Activated naive CD8-positive, alpha-beta T cell treated with anti-CD3 and anti-CD28 coated beads, Interleukin-2, amount 50 U/mL, for 24 hours (primary cell): ENCODE measurements around the gene BNIP5.

Source experiments
- ATAC-seq: fragments of 150-1000 bp; cut with Tn5 transposase; one replicate; pipeline ENCODE4 v1.10.0; 2021
- DNase-seq: peaks from one replicate; pipeline ENCODE4 v3.0.0; 2021
- H3K27ac Mint-ChIP-seq: one replicate; pipeline ENCODE4 v1.8.0; 2021; ENCODE audit warnings: mild to moderate bottlenecking, mixed read lengths
- H3K27me3 Mint-ChIP-seq: one replicate; pipeline ENCODE4 v1.8.0; 2021; ENCODE audit warnings: mixed read lengths
- H3K36me3 Mint-ChIP-seq: one replicate; pipeline ENCODE4 v1.8.0; 2021; ENCODE audit warnings: low read depth, mixed read lengths
- H3K4me1 Mint-ChIP-seq: one replicate; pipeline ENCODE4 v1.8.0; 2021; ENCODE audit warnings: mixed read lengths
- H3K4me3 Mint-ChIP-seq: one replicate; pipeline ENCODE4 v1.8.0; 2021; ENCODE audit warnings: mild to moderate bottlenecking, moderate library complexity, mixed read lengths
- H3K9me3 Mint-ChIP-seq: one replicate; pipeline ENCODE4 v1.8.0; 2021; ENCODE audit warnings: mixed read lengths

Gene BNIP5, protein sequence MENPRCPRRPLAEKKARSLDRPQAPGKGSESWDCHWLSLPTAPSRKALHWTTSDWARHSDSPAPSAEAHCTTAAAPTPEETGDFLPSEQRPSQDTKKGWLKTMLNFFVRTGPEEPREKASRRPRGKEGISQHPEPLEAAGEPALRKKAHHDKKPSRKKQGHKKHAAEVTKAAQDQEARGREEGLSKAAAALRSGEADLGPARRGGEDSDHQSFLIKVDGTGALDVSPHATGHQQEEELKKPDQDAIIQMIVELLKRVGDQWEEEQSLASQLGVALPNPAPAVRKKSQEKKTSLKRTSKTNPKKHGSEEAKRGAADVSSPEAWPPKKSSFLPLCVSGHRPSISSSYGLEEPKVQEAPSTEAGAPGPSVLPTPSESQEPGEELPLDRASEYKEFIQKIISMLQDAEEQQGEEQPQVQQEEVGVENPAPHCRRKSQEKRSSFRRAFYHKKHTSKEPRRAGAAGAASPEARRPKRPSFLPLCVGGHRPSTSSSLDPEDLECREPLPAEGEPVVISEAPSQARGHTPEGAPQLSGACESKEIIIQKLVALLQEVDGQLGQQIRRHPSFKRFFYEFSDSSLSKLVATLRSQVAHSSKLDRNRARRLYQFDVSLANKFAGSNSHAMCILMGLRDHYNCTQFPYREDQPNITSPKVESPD

DNA sequence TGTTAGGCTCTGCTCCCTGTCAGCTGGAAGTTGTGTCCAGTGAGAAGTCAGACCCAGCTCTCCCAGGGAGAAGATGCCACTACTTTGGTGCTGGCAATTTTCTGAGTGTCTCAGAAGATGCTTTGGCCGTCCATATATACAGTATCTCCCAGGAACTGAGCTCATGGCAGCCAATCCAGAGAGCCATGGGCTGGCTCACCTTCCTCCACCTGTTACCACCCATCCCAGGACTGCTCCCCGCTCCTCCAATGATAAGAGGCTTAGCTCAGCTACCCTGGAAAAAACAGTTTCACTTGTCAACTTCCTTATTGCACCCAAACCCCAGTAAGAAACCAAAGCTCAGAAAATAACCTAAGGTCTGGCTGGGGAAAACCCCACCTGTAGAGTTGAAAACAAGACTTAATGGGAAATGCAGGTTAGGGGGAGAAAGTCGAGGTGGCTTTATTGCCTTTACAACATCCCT, at the start of gene BNIP5:
TSS of gene BNIP5 (minus strand) at position 110 of the 463 bp plus-strand sequence. CDS start 6,198 bp downstream, outside the sequence.
- no peaks in the 10 kb centered on the region for H3K9me3 Mint-ChIP-seq
- H3K27me3 Mint-ChIP-seq = peaks cover 36% of the 10 kb centered on the region
- DNase-seq (no peak), ATAC-seq (no peak)
- H3K4me3 Mint-ChIP-seq = no peak within 1 kb of the TSS
- H3K36me3 Mint-ChIP-seq = no peaks in the 10 kb centered on the region
- no peak within 1 kb of the TSS for H3K27ac Mint-ChIP-seq
- peaks cover 13% of the 10 kb centered on the region for H3K4me1 Mint-ChIP-seq

- peaks cover 28% of the 10 kb centered on the region for H3K4me1 Mint-ChIP-seq
- H3K27ac Mint-ChIP-seq = no peak overlapping the region
- H3K4me3 Mint-ChIP-seq = no peak overlapping the region
- H3K36me3 Mint-ChIP-seq = peaks cover 2% of the 10 kb centered on the region
- ATAC-seq (no peak), DNase-seq (no peak)
- peaks cover 26% of the 10 kb centered on the region for H3K27me3 Mint-ChIP-seq
- no peaks in the 10 kb centered on the region for H3K9me3 Mint-ChIP-seq
Observed at GRCh38 chr6:36384095-36384494, 47.4 kb upstream of the BNIP5 start.

DNA sequence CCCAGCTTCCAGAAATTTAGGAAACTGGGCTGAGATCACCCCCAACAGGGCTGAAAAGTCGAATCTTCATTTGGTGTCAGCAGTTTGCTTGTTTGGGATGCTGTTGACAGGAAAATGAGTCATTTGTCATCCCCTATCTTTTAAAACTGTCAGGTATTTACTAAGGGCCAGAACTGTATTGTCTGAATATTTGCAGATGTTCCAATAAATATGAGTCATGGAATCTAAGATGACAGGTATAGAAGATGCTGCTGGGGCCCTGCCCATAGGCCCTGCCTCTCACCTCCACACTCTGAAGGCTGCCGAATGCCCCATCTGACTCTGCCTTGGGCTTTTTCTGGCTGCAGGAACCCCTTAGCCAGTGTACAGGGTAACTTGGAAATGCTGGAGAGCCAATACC, 46.9 kb upstream of the BNIP5 start:
- peaks cover 25% of the 10 kb centered on the region for H3K27me3 Mint-ChIP-seq
- H3K27ac Mint-ChIP-seq = no peak overlapping the region
- H3K4me1 Mint-ChIP-seq = peaks cover 28% of the 10 kb centered on the region
- peaks cover 2% of the 10 kb centered on the region for H3K36me3 Mint-ChIP-seq
- ATAC-seq (no peak), DNase-seq (no peak)
- no peak overlapping the region for H3K4me3 Mint-ChIP-seq
- H3K9me3 Mint-ChIP-seq = no peaks in the 10 kb centered on the region

- H3K27me3 Mint-ChIP-seq = peaks cover 19% of the 10 kb centered on the region
- peaks cover 2% of the 10 kb centered on the region for H3K36me3 Mint-ChIP-seq
- H3K27ac Mint-ChIP-seq = no peak overlapping the region
- no peak overlapping the region for H3K4me3 Mint-ChIP-seq
- ATAC-seq (no peak), DNase-seq (no peak)
- H3K9me3 Mint-ChIP-seq = no peaks in the 10 kb centered on the region
- peaks cover 24% of the 10 kb centered on the region for H3K4me1 Mint-ChIP-seq
Observed at GRCh38 chr6:36382976-36383375, 46.3 kb upstream of the BNIP5 start.

- DNase-seq (no peak), ATAC-seq (no peak)
- Mint-ChIP-seq H3K27me3 (peaks cover 11% of the 10 kb centered on the region), H3K27ac (no peak overlapping the region), H3K9me3 (no peaks in the 10 kb centered on the region), H3K36me3 (no peaks in the 10 kb centered on the region), H3K4me1 (peaks cover 13% of the 10 kb centered on the region), H3K4me3 (no peak overlapping the region)
Observed at GRCh38 chr6:36381502-36382389, 45.1 kb upstream of the BNIP5 start.

DNA sequence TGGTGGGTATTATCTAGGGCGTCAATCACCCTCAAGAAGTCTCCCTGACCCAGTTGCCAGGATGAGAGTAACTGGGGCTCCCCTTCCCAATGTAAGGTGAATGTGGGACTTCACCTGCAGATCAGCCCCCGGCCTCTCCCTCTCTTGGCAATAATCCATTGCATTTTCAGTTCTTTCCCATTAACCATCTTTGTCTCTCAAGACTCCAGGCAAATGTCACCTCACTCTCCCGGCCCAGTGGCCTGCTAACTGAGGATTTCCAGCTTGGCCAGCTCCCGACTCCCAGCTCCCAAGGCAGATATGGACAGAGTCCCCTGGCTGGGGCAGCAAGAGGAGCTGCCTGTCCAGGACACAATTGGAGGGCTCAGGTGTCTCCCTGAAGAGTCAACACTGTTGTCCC, 43.5 kb upstream of the BNIP5 start:
- no peak overlapping the region for H3K27ac Mint-ChIP-seq
- H3K36me3 Mint-ChIP-seq = no peaks in the 10 kb centered on the region
- no peak overlapping the region for H3K4me3 Mint-ChIP-seq
- ATAC-seq (no peak), DNase-seq (no peak)
- peaks cover 2% of the 10 kb centered on the region for H3K4me1 Mint-ChIP-seq
- no peaks in the 10 kb centered on the region for H3K27me3 Mint-ChIP-seq
- H3K9me3 Mint-ChIP-seq = no peaks in the 10 kb centered on the region

DNA sequence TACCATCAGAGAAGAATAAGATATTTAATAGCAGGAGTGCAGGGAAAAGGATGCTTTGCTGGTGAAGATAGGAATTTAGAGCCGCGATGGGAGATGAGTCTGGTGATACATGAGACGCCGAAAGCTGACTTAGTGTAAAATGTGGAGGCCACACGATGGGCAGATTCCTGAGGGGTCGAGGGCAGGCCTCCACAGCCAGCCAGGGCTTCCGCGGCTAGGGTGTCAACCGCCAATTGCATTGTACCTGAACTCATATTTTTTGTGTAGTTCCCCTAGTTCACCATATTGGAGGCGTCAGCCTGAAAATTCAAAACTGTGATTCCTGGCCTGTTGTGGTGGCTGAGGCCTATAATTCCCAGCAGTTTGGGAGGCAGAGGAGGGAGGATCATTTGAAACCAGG, 42.2 kb upstream of the BNIP5 start:
- H3K36me3 Mint-ChIP-seq = no peaks in the 10 kb centered on the region
- H3K27me3 Mint-ChIP-seq = no peaks in the 10 kb centered on the region
- no peaks in the 10 kb centered on the region for H3K9me3 Mint-ChIP-seq
- peaks cover 2% of the 10 kb centered on the region for H3K4me1 Mint-ChIP-seq
- H3K4me3 Mint-ChIP-seq = no peak overlapping the region
- DNase-seq (no peak), ATAC-seq (no peak)
- H3K27ac Mint-ChIP-seq = no peak overlapping the region

DNA sequence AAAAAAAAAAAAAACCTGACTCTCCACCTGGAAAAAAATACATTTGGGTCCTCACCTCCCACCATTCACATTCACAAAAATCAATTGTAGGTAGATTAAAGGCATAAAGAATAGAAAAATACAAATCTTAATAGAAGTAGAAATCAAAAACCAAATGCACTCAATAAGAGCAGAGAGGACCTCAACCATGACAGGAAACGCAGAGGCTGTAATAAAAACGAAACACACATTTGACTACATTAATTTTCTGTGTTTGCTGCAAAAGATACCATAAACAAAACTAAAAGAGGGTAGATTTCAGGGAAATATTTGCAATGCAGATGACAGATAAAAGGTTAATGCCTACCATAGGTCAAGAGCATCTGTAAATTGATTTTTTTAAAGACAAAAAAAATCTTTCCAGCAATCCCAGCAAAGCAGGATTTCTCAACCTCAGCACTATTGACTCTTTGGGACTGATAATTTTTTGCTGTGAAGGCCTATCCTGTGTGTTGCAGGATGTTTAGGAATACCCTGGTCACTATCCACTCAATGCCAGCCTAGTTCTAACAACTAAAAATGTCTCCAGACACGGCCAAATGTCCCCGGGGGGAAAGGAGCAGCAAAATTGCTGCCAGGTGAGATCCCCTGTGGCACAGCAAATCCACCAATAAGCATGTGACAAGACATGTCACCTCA, 41.7 kb upstream of the BNIP5 start:
- no peak overlapping the region for H3K4me3 Mint-ChIP-seq
- H3K4me1 Mint-ChIP-seq = peaks cover 2% of the 10 kb centered on the region
- no peaks in the 10 kb centered on the region for H3K27me3 Mint-ChIP-seq
- no peaks in the 10 kb centered on the region for H3K36me3 Mint-ChIP-seq
- no peaks in the 10 kb centered on the region for H3K9me3 Mint-ChIP-seq
- no peak overlapping the region for H3K27ac Mint-ChIP-seq
- DNase-seq (no peak), ATAC-seq (no peak)

DNA sequence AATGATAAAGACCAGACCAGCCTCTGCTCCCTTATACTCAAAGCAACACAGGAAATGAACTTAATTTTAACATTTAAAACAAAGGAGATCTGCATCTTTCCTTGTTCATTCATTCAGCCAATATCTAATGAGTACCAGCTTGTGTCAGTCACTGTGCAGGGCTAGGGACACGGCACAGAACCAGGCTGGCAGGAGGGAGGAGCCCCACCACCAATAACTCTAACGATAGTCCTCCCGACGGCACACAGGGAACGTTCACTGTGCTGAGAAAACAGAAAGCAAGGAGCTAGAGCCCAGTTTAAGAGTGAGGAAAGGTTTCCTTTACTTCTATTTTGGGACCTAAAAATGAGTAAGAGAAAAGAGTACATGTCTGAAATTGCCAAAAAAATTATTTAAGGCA, 40.9 kb upstream of the BNIP5 start:
- Mint-ChIP-seq H3K4me1 (peaks cover 2% of the 10 kb centered on the region), H3K36me3 (no peaks in the 10 kb centered on the region), H3K4me3 (no peak overlapping the region), H3K27ac (no peak overlapping the region), H3K9me3 (no peaks in the 10 kb centered on the region), H3K27me3 (no peaks in the 10 kb centered on the region)
- ATAC-seq (no peak), DNase-seq (no peak)

- Mint-ChIP-seq H3K4me3 (no peak overlapping the region), H3K36me3 (no peaks in the 10 kb centered on the region), H3K4me1 (peaks cover 1% of the 10 kb centered on the region), H3K27me3 (no peaks in the 10 kb centered on the region), H3K9me3 (no peaks in the 10 kb centered on the region), H3K27ac (no peak overlapping the region)
- ATAC-seq = no peak
- DNase-seq = no peak
Observed at GRCh38 chr6:36376742-36377141, 40.1 kb upstream of the BNIP5 start.

DNA sequence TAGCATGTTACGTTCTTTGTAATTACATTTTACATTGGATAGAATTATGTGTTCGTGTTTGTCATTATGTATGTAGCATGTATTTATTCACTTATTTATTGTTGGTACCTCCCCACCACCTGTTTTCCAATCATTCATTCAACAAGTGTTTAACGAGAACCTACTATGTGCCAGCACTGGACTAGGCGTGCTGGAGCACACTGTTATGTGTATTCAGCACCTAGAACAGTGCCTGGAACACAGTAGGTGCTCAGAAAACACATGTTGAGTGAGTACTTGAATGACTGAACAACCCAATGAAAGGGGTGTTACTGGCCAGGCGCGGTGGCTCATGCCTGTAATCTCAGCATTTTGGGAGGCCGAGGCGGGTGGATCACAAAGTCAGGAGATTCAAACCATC, 39.5 kb upstream of the BNIP5 start:
- H3K27me3 Mint-ChIP-seq = no peaks in the 10 kb centered on the region
- no peaks in the 10 kb centered on the region for H3K36me3 Mint-ChIP-seq
- DNase-seq = no peak
- H3K4me3 Mint-ChIP-seq = no peak overlapping the region
- no peak for ATAC-seq
- no peak overlapping the region for H3K27ac Mint-ChIP-seq
- no peaks in the 10 kb centered on the region for H3K9me3 Mint-ChIP-seq
- H3K4me1 Mint-ChIP-seq = peaks cover 1% of the 10 kb centered on the region

- H3K27ac Mint-ChIP-seq = no peak overlapping the region
- H3K27me3 Mint-ChIP-seq = no peaks in the 10 kb centered on the region
- no peak for ATAC-seq
Observed at GRCh38 chr6:36375644-36376155, 39.0 kb upstream of the BNIP5 start.

GRCh38 chr6:36374972-36375371, 38.3 kb upstream of the BNIP5 start:
- DNase-seq (no peak), ATAC-seq (no peak)
- no peaks in the 10 kb centered on the region for H3K27me3 Mint-ChIP-seq
- H3K27ac Mint-ChIP-seq = no peak overlapping the region
- peaks cover 1% of the 10 kb centered on the region for H3K4me1 Mint-ChIP-seq
- H3K4me3 Mint-ChIP-seq = no peak overlapping the region
- no peaks in the 10 kb centered on the region for H3K36me3 Mint-ChIP-seq
- H3K9me3 Mint-ChIP-seq = no peaks in the 10 kb centered on the region

More at GRCh38 chr6:36375644-36376155, 39.0 kb upstream of the BNIP5 start:
- no peaks in the 10 kb centered on the region for H3K9me3 Mint-ChIP-seq
- H3K4me3 Mint-ChIP-seq = no peak overlapping the region
- DNase-seq = no peak
- H3K4me1 Mint-ChIP-seq = peaks cover 1% of the 10 kb centered on the region
- H3K36me3 Mint-ChIP-seq = no peaks in the 10 kb centered on the region

- Mint-ChIP-seq H3K27me3 (no peaks in the 10 kb centered on the region), H3K27ac (no peak overlapping the region), H3K4me1 (peaks cover 1% of the 10 kb centered on the region), H3K36me3 (no peaks in the 10 kb centered on the region), H3K9me3 (no peaks in the 10 kb centered on the region), H3K4me3 (no peak overlapping the region)
- ATAC-seq (no peak), DNase-seq (no peak)
Observed at GRCh38 chr6:36374194-36374593, 37.5 kb upstream of the BNIP5 start.
